SK-N-SH (cell line): ENCODE data around the gene NRF1.
"Not testable (repeated sequence)": the region's sequence is repeated elsewhere in the genome, so short reads cannot be mapped to it uniquely, and the experiment has no call there.

Source experiments
- CHD2 ChIP-seq: fragments of 150-350 bp; IDR thresholded peaks from 2 replicates; pipeline ENCODE4 v1.6.1; 2018; ENCODE audit warnings: low read length; ENCODE audit not compliant: partially characterized antibody
- EP300 ChIP-seq, 2 experiments: IDR thresholded peaks; 2 replicates each; pipeline versions ENCODE4 v1.4.0 to v1.6.1; 2012; ENCODE audit warnings: borderline replicate concordance in 1 of 2, low read depth in 1 of 2, low read length in 1 of 2
- FOXM1 ChIP-seq: IDR thresholded peaks from 2 replicates; pipeline ENCODE4 v1.4.0; 2012; ENCODE audit warnings: low read depth, mild to moderate bottlenecking
- GABPA ChIP-seq: IDR thresholded peaks from 2 replicates; pipeline ENCODE4 v1.4.0; 2012; ENCODE audit warnings: low read depth, mild to moderate bottlenecking
- GATA2 ChIP-seq: sonication (generic); formaldehyde crosslinking; IDR thresholded peaks from 2 replicates; pipeline ENCODE4 v1.5.0; 2020; ENCODE audit warnings: mild to moderate bottlenecking, missing genetic modification reagents
- JUND ChIP-seq: IDR thresholded peaks from 2 replicates; pipeline ENCODE4 v1.4.0; 2012
- RAD21 ChIP-seq: IDR thresholded peaks from 2 replicates; pipeline ENCODE4 v1.6.1; 2012; ENCODE audit warnings: mild to moderate bottlenecking, low read length
- SIN3A ChIP-seq: IDR thresholded peaks from 2 replicates; pipeline ENCODE4 v1.6.1; 2012; ENCODE audit warnings: low read depth, mild to moderate bottlenecking, low read length, moderate library complexity, borderline replicate concordance
- TF ChIP-seq, protein P1 (sequence below): fragments of 200-600 bp; sonication (generic); IDR thresholded peaks from 2 replicates; pipeline ENCODE4 v1.6.1; 2017; ENCODE audit warnings: antibody characterized with exemption, mild to moderate bottlenecking, moderate library complexity
- TF ChIP-seq, protein P2 (sequence below): fragments of 150-350 bp; IDR thresholded peaks from 2 replicates; pipeline ENCODE4 v1.6.1; 2016; ENCODE audit warnings: mild to moderate bottlenecking, low read depth, low read length
- TF ChIP-seq, protein P3 (sequence below): IDR thresholded peaks from 2 replicates; pipeline ENCODE4 v1.4.0; 2012; ENCODE audit warnings: low read depth, borderline replicate concordance

DNA sequence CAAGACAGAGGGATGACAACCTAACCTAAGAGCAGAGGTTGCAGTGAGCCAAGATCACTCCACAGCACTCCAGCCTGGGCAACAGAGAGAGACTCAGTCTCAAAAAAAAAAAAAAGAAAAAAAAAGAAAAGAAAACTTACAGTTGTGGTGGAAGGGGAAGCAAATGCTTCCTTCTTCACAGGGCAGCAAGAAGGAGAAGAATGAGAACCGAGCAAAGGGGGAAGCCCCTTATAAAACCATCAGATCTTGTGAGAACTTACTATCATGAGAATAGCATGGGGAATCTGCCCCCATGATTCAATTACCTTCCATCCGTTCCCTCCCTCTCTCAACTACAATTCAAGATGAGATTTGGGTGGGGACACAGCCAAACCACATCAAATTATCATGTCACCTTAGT lies 45.2 kb upstream of the NRF1 start:
- not testable (repeated sequence) for TF ChIP-seq RAD21; EP300 (IDR thresholded peaks at IDR 0.05; ENCODE audit: borderline replicate concordance in 1 of 2, low read depth in 1 of 2, low read length in 1 of 2); FOXM1; GATA2 (CRISPR knock-in tag); JUND; SIN3A; CHD2; GABPA
- TF ChIP-seq, protein P1, sequence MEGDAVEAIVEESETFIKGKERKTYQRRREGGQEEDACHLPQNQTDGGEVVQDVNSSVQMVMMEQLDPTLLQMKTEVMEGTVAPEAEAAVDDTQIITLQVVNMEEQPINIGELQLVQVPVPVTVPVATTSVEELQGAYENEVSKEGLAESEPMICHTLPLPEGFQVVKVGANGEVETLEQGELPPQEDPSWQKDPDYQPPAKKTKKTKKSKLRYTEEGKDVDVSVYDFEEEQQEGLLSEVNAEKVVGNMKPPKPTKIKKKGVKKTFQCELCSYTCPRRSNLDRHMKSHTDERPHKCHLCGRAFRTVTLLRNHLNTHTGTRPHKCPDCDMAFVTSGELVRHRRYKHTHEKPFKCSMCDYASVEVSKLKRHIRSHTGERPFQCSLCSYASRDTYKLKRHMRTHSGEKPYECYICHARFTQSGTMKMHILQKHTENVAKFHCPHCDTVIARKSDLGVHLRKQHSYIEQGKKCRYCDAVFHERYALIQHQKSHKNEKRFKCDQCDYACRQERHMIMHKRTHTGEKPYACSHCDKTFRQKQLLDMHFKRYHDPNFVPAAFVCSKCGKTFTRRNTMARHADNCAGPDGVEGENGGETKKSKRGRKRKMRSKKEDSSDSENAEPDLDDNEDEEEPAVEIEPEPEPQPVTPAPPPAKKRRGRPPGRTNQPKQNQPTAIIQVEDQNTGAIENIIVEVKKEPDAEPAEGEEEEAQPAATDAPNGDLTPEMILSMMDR, result not testable (repeated sequence)
- TF ChIP-seq, protein P2, sequence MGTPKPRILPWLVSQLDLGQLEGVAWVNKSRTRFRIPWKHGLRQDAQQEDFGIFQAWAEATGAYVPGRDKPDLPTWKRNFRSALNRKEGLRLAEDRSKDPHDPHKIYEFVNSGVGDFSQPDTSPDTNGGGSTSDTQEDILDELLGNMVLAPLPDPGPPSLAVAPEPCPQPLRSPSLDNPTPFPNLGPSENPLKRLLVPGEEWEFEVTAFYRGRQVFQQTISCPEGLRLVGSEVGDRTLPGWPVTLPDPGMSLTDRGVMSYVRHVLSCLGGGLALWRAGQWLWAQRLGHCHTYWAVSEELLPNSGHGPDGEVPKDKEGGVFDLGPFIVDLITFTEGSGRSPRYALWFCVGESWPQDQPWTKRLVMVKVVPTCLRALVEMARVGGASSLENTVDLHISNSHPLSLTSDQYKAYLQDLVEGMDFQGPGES, result not testable (repeated sequence)
- TF ChIP-seq, protein P3, sequence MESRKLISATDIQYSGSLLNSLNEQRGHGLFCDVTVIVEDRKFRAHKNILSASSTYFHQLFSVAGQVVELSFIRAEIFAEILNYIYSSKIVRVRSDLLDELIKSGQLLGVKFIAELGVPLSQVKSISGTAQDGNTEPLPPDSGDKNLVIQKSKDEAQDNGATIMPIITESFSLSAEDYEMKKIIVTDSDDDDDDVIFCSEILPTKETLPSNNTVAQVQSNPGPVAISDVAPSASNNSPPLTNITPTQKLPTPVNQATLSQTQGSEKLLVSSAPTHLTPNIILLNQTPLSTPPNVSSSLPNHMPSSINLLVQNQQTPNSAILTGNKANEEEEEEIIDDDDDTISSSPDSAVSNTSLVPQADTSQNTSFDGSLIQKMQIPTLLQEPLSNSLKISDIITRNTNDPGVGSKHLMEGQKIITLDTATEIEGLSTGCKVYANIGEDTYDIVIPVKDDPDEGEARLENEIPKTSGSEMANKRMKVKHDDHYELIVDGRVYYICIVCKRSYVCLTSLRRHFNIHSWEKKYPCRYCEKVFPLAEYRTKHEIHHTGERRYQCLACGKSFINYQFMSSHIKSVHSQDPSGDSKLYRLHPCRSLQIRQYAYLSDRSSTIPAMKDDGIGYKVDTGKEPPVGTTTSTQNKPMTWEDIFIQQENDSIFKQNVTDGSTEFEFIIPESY, result not testable (repeated sequence)
